Fibroblast of peridontal ligament (primary cell): ENCODE measurements around the gene FGA.
"Not testable (repeated sequence)": the region's sequence is repeated elsewhere in the genome, so short reads cannot be mapped to it uniquely, and the experiment has no call there.

Experiments
- DNase-seq: peaks from one replicate; pipeline ENCODE4 v3.0.0-alpha.2; 2010; ENCODE audit errors: extremely low read depth

The FGA gene

GRCh38 chr4:154606728-154607723 lies 16.5 kb upstream of the FGA start:
- no peak for DNase-seq

- DNase-seq, result no peak
Measured at GRCh38 chr4:154604696-154605200, 14.2 kb upstream of the FGA start.

- no peak for DNase-seq
Measured at GRCh38 chr4:154603033-154603943, 12.7 kb upstream of the FGA start.

GRCh38 chr4:154602404-154603020 lies 12.0 kb upstream of the FGA start:
- no peak for DNase-seq

GRCh38 chr4:154597798-154598774 lies 7.5 kb upstream of the FGA start:
- no peak for DNase-seq

GRCh38 chr4:154597281-154597680 lies 6.7 kb upstream of the FGA start:
- not testable (repeated sequence) for DNase-seq

- DNase-seq, result no peak
Measured at GRCh38 chr4:154595807-154596206, 5.3 kb upstream of the FGA start.

GRCh38 chr4:154594343-154594742 lies 3.8 kb upstream of the FGA start:
- DNase-seq, result not testable (repeated sequence)

GRCh38 chr4:154593868-154594267 lies 3.3 kb upstream of the FGA start:
- no peak for DNase-seq

GRCh38 chr4:154591890-154592289 lies 1.3 kb upstream of the FGA start:
- DNase-seq, result no peak

GRCh38 chr4:154589296-154590197 lies 995 bp downstream of the FGA start:
- DNase-seq, result no peak

- no peak for DNase-seq
Measured at GRCh38 chr4:154588198-154588597, 2.3 kb downstream of the FGA start.

GRCh38 chr4:154586296-154587033 lies 4.1 kb downstream of the FGA start:
- DNase-seq, result no peak

- DNase-seq, result no peak
Measured at GRCh38 chr4:154585369-154586018, 5.0 kb downstream of the FGA start.

- DNase-seq, result no peak
Measured at GRCh38 chr4:154584259-154584658, 6.3 kb downstream of the FGA start.

- DNase-seq, result no peak
Measured at GRCh38 chr4:154583677-154584076, 6.9 kb downstream of the FGA start.

GRCh38 chr4:154583230-154583629 lies 7.3 kb downstream of the FGA start:
- DNase-seq, result no peak

GRCh38 chr4:154582723-154583122 lies 7.8 kb downstream of the FGA start:
- DNase-seq, result no peak
